Measurements from ENCODE around the gene ANO8. TPM values are rescaled to one million over a fixed set of nuclear protein-coding genes. Genes with fewer than 3 reads are reported as not detected.

The ANO8 gene
- polyA plus RNA-seq, 1 of the 3 experiments (the other 2 are of a cell fraction): 7.8 TPM

- no peak for TF ChIP-seq GABPA (IDR thresholded peaks at IDR 0.05; ENCODE audit: low read depth)
- TF ChIP-seq MAX (IDR thresholded peaks at IDR 0.05; ENCODE audit: low read depth): no peak
These were observed 6.3 kb upstream of the ANO8 start (continued) for GRCh38 chr19:17340871-17341357.

GRCh38 chr19:17340302-17340870, 5.7 kb upstream of the ANO8 start:
- H3K36me3 ChIP-seq (replicated peaks in 1 of 2; ENCODE audit: control insufficient read depth in 1 of 2, insufficient read depth in 2 of 2, low read length in 1 of 2): peaks cover 0 to 7% of the 10 kb centered on the region in 2 experiments
- peaks cover 0 to 9% of the 10 kb centered on the region in 2 experiments; a peak in 1 of 4 replicates for H3K4me1 ChIP-seq (ENCODE audit: control insufficient read depth in 1 of 2, insufficient read depth in 2 of 2, low read depth in 1 of 2, low read length in 1 of 2)
- H3K79me2 ChIP-seq (ENCODE audit: insufficient read depth): peaks cover 8% of the 10 kb centered on the region; the same call in 1 of the 2 replicates
- H3K9me2 ChIP-seq: no peaks in the 10 kb centered on the region
- WGBS (ENCODE audit: low lambda C conversion rate): 94% methylated on average over 21 of the region's 21 CpGs
- no peaks in the 10 kb centered on the region for H4K20me1 ChIP-seq (ENCODE audit: insufficient read depth)
- no peak overlapping the region for H3K4me2 ChIP-seq
- H2AFZ ChIP-seq (ENCODE audit: low read depth): no peak overlapping the region
- H3F3A ChIP-seq (replicated peaks; ENCODE audit: insufficient read depth): peaks cover 6% of the 10 kb centered on the region
- ChIA-PET POLR2A (interaction anchor here (0.6 kb wide), 1 partner anchor 645 kb away, joined by 3 read pairs; no protein-coding TSS in a partner anchor), CTCF (interaction anchor here (1.0 to 3.0 kb wide), 2 partner anchors 45 to 55 kb away, joined by 3 to 12 read pairs; no protein-coding TSS in a partner anchor)
- H3K4me3 ChIP-seq (ENCODE audit: low read depth in 2 of 2, low read length in 1 of 2): no peak overlapping the region
- H3K27me3 ChIP-seq (ENCODE audit: insufficient read depth): no peaks in the 10 kb centered on the region
- no peak for DNase-seq
- no peak overlapping the region for H3K27ac ChIP-seq (ENCODE audit: low read depth in 2 of 2, low read length in 1 of 2)
- no peak overlapping the region for H3K9ac ChIP-seq
- TF ChIP-seq MEF2A (IDR thresholded peaks at IDR 0.05; ENCODE audit: borderline replicate concordance, low read depth): no peak
- TF ChIP-seq SMC3 (IDR thresholded peaks at IDR 0.05; ENCODE audit: low read depth, low read length): no peak
- no peak for TF ChIP-seq YY1 (IDR thresholded peaks at IDR 0.05; ENCODE audit: low read depth)
- TF ChIP-seq TAF1 (IDR thresholded peaks at IDR 0.05; ENCODE audit: borderline replicate concordance, low read depth, low read length): no peak
- no peak for TF ChIP-seq IRF3 (IDR thresholded peaks at IDR 0.05; ENCODE audit: low read depth, low read length)
- TF ChIP-seq TCF12 (IDR thresholded peaks at IDR 0.05): no peak
- no peaks in the 10 kb centered on the region for H3K9me3 ChIP-seq

- Histone ChIP-seq H3K27me3 (ENCODE audit: insufficient read depth) (no peaks in the 10 kb centered on the region), H3K9me3 (no peaks in the 10 kb centered on the region), H3K9me2 (no peaks in the 10 kb centered on the region), H3K79me2 (ENCODE audit: insufficient read depth) (peaks cover 8% of the 10 kb centered on the region; the same call in 1 of the 2 replicates), H3F3A (replicated peaks; ENCODE audit: insufficient read depth) (peaks cover 6% of the 10 kb centered on the region), H3K36me3 (replicated peaks in 1 of 2; ENCODE audit: control insufficient read depth in 1 of 2, insufficient read depth in 2 of 2, low read length in 1 of 2) (peaks cover 0 to 7% of the 10 kb centered on the region in 2 experiments), H2AFZ (ENCODE audit: low read depth) (no peak overlapping the region), H3K4me3 (ENCODE audit: low read depth in 2 of 2, low read length in 1 of 2) (no peak overlapping the region), H3K27ac (ENCODE audit: low read depth in 2 of 2, low read length in 1 of 2) (no peak overlapping the region), H3K4me1 (ENCODE audit: control insufficient read depth in 1 of 2, insufficient read depth in 2 of 2, low read depth in 1 of 2, low read length in 1 of 2) (peaks cover 0 to 13% of the 10 kb centered on the region in 2 experiments; a peak in 1 of 4 replicates), H3K4me2 (no peak overlapping the region), H4K20me1 (ENCODE audit: insufficient read depth) (no peaks in the 10 kb centered on the region), H3K9ac (no peak overlapping the region)
- ChIA-PET POLR2A (no interaction called here), CTCF (interaction anchor here (3.0 kb wide), 1 partner anchor 47 kb away, joined by 12 read pairs; no protein-coding TSS in a partner anchor)
- 91% methylated on average over 34 of the region's 34 CpGs for whole genome bisulfite sequencing (ENCODE audit: low lambda C conversion rate)
- DNase-seq: peak; percentile 63
- TF ChIP-seq NFIC (IDR thresholded peaks at IDR 0.05; ENCODE audit: borderline replicate concordance): no peak
- no peak for TF ChIP-seq RAD21 (IDR thresholded peaks at IDR 0.05; ENCODE audit: low read length)
- no peak for TF ChIP-seq FOXM1 (IDR thresholded peaks at IDR 0.05; ENCODE audit: low read depth)
- TF ChIP-seq CTCF (IDR thresholded peaks at IDR 0.05): no peak
- TF ChIP-seq TEAD4 (IDR thresholded peaks at IDR 0.05; ENCODE audit: borderline replicate concordance, insufficient read depth): no peak
- no peak for TF ChIP-seq RCOR1 (IDR thresholded peaks at IDR 0.05; ENCODE audit: low read length)
- no peak for TF ChIP-seq TAF1 (IDR thresholded peaks at IDR 0.05; ENCODE audit: borderline replicate concordance, low read depth, low read length)
- no peak for TF ChIP-seq FOXJ3 (CRISPR knock-in tag; IDR thresholded peaks at IDR 0.05)
- TF ChIP-seq NRF1 (IDR thresholded peaks at IDR 0.05; ENCODE audit: low read depth, low read length): no peak
- no peak for TF ChIP-seq SIN3A (IDR thresholded peaks at IDR 0.05; ENCODE audit: borderline replicate concordance, low read depth, low read length)
- TF ChIP-seq FOSL2 (IDR thresholded peaks at IDR 0.05; ENCODE audit: borderline replicate concordance, low read depth): no peak
These were observed 4.6 kb upstream of the ANO8 start for GRCh38 chr19:17339088-17339741.

All from SK-N-SH (cell line).